ACC112 (cell line): ENCODE data around the gene SLC49A3.

ENCODE experiments used
- H2AFZ ChIP-seq: fragments of 200-600 bp; sonication (generic); one replicate; pipeline ENCODE4 v1.6.0; 2017; ENCODE audit warnings: antibody characterized with exemption, low read length; ENCODE audit not compliant: unreplicated experiment
- H3K27ac ChIP-seq: fragments of 200-600 bp; sonication (generic); 2 replicates; pipeline ENCODE4 v1.5.1; 2014; ENCODE audit warnings: low read depth, mild to moderate bottlenecking, antibody characterized with exemption, low read length, moderate library complexity
- H3K27me3 ChIP-seq: fragments of 200-600 bp; sonication (generic); 2 replicates; pipeline ENCODE4 v1.6.1; 2014; ENCODE audit warnings: mild to moderate bottlenecking, antibody characterized with exemption, low read length, moderate library complexity, mixed read lengths; ENCODE audit not compliant: insufficient read depth
- H3K36me3 ChIP-seq: fragments of 200-600 bp; sonication (generic); 2 replicates; pipeline ENCODE4 v1.6.1; 2016; ENCODE audit warnings: mild to moderate bottlenecking, antibody characterized with exemption, low read length, moderate library complexity, mixed read lengths; ENCODE audit not compliant: insufficient read depth
- H3K4me1 ChIP-seq: fragments of 200-600 bp; sonication (generic); one replicate; pipeline ENCODE4 v1.6.1; 2016; ENCODE audit warnings: low read length, mixed read lengths; ENCODE audit not compliant: insufficient read depth, unreplicated experiment, control insufficient read depth
- H3K4me3 ChIP-seq: fragments of 200-600 bp; sonication (generic); 2 replicates; pipeline ENCODE4 v1.5.1; 2014; ENCODE audit warnings: mild to moderate bottlenecking, low read depth, low read length
- H3K79me2 ChIP-seq: fragments of 200-600 bp; sonication (generic); one replicate; pipeline ENCODE4 v1.6.0; 2016; ENCODE audit warnings: low read length; ENCODE audit not compliant: control insufficient read depth, unreplicated experiment, insufficient read depth

SLC49A3 gene

DNA sequence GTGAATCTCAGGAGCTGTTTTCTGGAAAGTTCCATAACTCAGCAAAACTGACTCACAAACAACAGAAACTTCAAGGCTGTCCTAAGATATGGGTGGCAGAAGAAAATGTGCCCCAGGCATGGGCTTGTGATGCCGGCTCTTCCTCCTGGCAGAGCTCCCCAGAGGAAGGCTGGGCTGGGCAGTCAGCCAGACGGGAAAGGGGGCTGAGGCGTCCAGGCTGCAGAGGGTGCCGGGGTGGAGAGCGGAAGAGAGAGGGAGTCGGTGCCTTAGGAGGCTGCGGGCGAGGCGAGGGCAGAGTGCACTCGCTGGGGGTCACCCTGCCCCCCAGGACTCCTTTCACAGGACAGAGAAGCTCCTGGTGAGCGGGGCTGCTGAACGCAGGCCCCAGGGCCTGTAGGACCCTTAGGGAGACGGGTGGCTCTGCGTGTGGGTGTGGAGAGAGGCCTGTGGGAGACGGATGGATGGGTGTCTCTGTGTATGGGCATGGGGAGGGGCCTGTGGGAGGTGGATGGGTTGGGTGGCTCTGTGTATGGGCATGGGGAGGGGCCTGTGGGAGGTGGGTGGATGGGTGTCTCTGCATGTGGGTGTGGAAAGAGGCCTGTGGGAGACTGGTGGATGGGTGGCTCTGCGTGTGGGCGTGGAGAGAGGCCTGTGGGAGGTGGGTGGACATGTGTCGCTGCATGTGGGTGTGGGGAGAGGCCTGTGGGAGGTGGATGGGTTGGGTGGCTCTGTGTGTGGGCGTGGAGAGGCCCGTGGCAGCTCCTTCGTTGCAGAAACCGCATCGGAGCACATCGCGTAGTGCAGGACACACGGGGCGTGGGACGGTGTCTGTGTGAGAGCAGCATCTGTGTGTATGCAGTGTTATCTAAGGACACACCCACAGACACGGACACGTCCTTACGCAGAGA lies 32.6 kb upstream of the SLC49A3 start:
- H3K27ac ChIP-seq: no peak overlapping the region
- no peaks in the 10 kb centered on the region for H3K27me3 ChIP-seq
- H3K4me3 ChIP-seq: no peak overlapping the region
- no peaks in the 10 kb centered on the region for H3K36me3 ChIP-seq
- H3K79me2 ChIP-seq: peaks cover 65% of the 10 kb centered on the region
- no peak overlapping the region for H2AFZ ChIP-seq
- H3K4me1 ChIP-seq: peaks cover 8% of the 10 kb centered on the region

DNA sequence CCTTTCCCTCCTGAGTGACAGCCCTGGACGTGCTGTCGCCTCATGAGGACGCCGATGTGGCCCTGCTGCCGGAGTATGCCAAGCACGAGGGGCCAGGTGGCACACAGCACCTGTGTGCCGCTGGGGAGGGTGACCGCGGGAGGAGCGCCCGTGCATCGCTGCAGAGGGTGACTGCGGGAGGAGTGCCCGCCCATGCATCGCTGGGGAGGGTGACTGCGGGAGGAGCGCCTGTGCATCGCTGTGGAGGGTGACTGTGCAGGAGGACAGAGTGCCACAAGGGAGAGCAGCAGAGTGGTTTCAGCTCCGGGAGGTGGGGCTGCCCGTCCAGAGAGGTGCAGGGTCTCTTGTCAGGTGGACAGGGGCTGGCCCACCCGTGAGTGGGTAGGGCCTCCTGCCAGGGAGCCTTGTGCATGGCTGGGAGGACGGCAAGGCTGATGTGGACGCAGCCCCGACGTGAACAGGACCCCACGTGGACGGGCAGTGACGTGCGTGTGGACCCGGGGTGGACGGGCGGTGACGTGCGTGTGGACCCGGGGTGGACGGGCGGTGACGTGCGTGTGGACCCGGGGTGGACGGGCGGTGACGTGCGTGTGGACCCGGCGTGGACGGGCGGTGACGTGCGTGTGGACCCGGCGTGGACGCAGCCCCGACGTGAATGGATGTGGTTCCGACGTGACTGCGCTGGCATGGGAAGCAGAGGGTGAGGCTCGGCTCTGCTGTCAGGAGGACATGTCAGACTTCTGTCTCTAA lies 31.3 kb upstream of the SLC49A3 start:
- Histone ChIP-seq H3K4me3 (no peak overlapping the region), H3K27me3 (no peaks in the 10 kb centered on the region), H2AFZ (no peak overlapping the region), H3K4me1 (no peaks in the 10 kb centered on the region), H3K36me3 (no peaks in the 10 kb centered on the region), H3K27ac (no peak overlapping the region), H3K79me2 (peaks cover 58% of the 10 kb centered on the region)

DNA sequence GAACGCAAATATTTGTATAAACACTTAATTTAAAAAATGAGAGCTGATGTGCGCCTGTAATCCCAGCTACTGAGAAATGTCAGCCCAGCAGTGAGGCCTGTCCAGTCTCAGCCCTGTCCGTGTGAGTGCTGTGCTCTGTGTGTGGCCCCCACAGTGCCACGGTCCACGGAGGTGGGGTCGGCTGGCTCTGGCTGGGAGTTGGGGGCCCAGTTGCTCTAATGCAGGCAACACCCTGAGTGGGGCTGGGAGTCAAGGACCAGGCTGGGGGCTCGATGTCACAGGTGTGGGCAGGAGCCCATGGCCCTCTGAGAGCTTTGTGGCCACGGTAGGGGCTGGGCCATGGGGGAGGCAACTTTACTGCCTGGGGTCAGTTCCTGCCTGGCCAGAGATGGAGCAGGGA lies 29.5 kb upstream of the SLC49A3 start:
- H3K4me1 ChIP-seq: no peaks in the 10 kb centered on the region
- H3K4me3 ChIP-seq: no peak overlapping the region
- no peak overlapping the region for H2AFZ ChIP-seq
- H3K79me2 ChIP-seq: peaks cover 62% of the 10 kb centered on the region
- no peaks in the 10 kb centered on the region for H3K27me3 ChIP-seq
- H3K27ac ChIP-seq: no peak overlapping the region
- H3K36me3 ChIP-seq: no peaks in the 10 kb centered on the region

DNA sequence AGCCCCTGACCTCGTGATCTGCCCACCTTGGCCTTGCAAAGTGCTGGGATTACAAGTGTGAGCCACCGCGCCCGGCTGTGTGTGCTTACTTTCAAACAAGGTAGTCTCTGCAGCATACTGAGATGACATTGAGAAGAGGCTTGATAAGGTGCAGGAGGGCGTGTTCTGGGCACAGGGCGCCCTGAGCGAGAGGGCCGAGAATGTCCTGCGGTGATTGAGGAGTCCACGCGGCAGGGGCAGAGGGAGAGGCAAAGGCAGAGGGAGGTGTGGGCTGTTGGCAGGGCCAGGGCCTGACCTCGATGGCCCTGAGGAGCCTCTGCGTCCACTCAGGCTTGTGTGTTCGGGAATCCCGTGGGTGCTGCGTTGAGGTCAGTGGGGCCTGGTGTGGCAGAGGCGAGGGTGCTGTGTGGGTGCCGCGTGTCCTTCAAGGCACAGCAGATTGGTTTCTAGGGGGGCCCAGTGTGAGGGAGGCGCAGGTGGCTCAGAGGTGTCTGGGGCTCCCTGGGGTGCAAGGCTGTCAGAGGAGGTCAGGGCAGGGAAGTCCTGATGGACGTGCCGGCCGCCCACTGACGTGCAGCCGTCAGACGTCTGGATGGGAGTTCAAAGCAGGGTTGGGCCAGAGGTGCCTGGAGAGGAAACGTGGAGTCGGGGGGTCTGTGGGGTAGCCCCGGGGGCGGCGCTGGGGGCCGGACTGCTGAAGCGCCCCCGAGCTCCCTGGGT lies 28.8 kb upstream of the SLC49A3 start:
- Histone ChIP-seq H3K4me1 (no peaks in the 10 kb centered on the region), H3K36me3 (no peaks in the 10 kb centered on the region), H3K27ac (no peak overlapping the region), H2AFZ (no peak overlapping the region), H3K27me3 (no peaks in the 10 kb centered on the region), H3K79me2 (peaks cover 65% of the 10 kb centered on the region), H3K4me3 (no peak overlapping the region)

DNA sequence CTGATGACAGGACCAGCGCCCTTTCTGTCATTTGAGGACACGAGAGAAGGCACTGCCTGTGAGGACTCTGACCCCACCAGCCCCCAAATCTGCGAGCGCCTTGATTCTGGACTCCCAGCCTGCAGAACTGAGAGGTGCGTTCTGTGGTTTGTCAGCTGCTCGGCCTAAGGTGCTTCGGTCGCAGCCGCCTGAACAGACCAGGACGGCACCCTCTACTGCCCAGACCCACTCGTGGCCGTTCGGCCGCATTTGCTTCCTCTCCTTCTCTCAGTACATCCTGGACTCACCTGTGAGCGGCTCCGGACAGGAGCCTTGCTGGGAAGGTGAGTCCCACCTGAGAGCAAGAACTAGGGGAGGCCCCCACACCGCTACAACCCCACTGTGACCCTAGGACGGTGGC lies 25.1 kb upstream of the SLC49A3 start:
- Histone ChIP-seq H2AFZ (no peak overlapping the region), H3K27ac (no peak overlapping the region), H3K36me3 (no peaks in the 10 kb centered on the region), H3K4me1 (no peaks in the 10 kb centered on the region), H3K4me3 (no peak overlapping the region), H3K79me2 (peaks cover 73% of the 10 kb centered on the region), H3K27me3 (no peaks in the 10 kb centered on the region)

DNA sequence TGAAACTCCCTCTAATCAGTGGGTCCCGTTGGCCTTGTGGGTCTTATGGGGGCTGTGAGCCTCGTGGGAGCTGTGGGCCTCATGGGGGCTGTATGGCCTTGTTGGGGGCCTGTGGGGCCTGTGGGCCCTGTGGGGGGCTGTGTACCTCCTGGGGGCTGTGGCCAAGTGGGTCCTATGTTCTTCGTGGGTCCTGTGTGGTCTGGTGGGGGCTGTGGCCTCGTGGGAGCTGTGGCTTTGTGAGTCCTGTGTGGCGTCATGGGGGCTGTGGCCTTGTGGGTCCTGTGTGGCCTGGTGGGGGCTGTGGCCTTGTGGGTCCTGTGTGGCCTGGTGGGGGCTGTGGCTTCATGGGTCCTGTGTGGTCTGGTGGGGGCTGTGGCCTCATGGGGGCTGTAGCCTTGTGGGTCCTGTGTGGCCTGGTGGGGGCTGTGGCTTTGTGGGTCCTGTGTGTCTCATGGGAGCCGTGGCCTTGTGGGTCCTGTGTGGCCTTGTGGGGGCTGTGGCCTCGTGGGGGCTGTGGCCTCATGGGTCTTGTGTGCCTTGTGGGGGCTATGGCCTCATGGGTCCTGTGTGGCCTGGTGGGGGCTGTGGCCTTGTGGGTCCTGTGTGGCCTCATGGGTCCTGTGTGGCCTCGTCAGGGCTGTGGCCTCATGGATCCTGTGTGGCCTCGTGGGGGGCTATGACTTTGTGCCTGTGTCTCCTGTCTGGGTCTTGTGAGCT lies 24.1 kb upstream of the SLC49A3 start:
- no peaks in the 10 kb centered on the region for H3K36me3 ChIP-seq
- no peaks in the 10 kb centered on the region for H3K4me1 ChIP-seq
- H3K27me3 ChIP-seq: no peaks in the 10 kb centered on the region
- H3K4me3 ChIP-seq: no peak overlapping the region
- H3K27ac ChIP-seq: no peak overlapping the region
- H2AFZ ChIP-seq: no peak overlapping the region
- H3K79me2 ChIP-seq: peaks cover 77% of the 10 kb centered on the region

DNA sequence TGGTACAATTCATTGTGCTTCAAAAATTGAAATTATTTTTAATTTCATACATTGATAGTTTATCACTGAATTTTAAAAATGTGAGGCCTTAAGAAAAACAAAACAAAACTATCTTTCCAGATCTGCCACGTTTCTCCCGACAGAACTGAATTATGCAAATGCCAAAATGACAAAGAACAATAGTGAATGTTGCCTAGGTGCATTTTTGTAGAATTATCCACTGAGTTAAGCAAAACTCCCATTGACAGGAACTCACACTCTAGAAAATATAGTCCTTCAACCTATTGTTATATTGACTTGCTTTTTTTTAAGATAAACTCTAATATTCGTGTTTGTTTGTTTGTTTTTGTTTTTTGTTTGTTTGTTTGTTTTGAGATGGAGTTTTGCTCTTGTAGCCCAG lies 23.1 kb upstream of the SLC49A3 start:
- H3K36me3 ChIP-seq: no peaks in the 10 kb centered on the region
- no peaks in the 10 kb centered on the region for H3K27me3 ChIP-seq
- no peak overlapping the region for H3K27ac ChIP-seq
- no peak overlapping the region for H3K4me3 ChIP-seq
- peaks cover under 1% of the 10 kb centered on the region for H3K4me1 ChIP-seq
- H2AFZ ChIP-seq: no peak overlapping the region
- peaks cover 75% of the 10 kb centered on the region for H3K79me2 ChIP-seq

DNA sequence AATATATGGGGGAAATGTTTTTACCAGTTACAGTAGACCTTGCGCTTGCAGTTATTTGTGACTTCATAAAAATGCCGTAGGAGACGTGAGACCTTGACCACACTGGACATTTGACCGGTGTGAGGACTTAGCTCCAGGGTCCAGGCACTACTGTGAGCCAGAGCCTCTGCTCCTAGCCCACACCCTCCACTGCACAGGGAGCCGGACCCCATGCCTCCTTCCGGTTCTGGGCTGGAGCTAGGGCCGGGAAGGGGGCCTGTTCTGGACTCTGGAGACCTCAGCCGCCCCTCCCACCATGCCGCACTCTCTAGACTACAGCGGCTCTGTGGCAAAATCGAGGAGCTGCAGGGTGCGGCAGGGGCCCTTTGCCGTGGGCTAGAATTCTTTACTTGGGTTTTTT lies 22.0 kb upstream of the SLC49A3 start:
- Histone ChIP-seq H3K4me3 (no peak overlapping the region), H3K4me1 (peaks cover 4% of the 10 kb centered on the region), H3K27me3 (no peaks in the 10 kb centered on the region), H3K79me2 (peaks cover 83% of the 10 kb centered on the region), H3K27ac (no peak overlapping the region), H2AFZ (no peak overlapping the region), H3K36me3 (no peaks in the 10 kb centered on the region)

DNA sequence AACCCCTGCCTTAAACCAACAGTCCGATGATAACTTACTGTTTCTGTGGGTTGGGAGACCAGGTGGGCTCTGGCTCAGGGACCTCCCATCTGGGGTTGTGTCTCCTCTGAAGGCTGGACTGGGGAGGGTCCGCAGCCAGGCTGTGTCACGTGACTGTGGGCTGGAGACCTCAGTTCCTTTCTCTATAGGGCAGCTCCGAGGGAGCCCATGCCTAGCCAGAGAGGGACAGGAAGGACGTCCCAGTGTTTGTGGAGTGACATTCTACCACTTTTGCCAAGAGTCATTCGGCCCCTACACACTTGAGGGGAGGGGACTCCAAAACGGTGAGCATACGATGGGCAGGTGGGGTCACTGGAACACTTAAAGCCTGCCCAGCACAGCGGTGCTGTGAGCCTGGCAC lies 21.2 kb upstream of the SLC49A3 start:
- Histone ChIP-seq H2AFZ (no peak overlapping the region), H3K79me2 (peaks cover 83% of the 10 kb centered on the region), H3K4me1 (peaks cover 4% of the 10 kb centered on the region), H3K27ac (no peak overlapping the region), H3K27me3 (no peaks in the 10 kb centered on the region), H3K36me3 (no peaks in the 10 kb centered on the region), H3K4me3 (no peak overlapping the region)

DNA sequence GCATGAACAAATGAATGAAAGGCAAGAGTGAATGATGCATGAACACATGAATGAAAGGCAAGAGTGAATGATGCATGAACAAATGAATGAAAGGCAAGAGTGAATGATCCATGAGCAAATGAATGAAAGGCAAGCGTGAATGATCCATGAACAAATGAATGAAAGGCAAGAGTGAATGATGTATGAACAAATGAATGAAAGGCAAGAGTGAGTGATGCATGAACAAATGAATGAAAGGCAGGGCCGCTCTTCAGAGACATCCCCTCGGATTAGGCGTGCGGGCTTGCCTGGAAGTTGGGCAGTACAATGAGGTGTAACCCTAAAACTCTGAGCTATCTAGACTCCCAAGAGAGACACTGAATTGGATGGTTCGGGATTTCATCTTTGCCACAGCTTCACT lies 20.4 kb upstream of the SLC49A3 start:
- Histone ChIP-seq H3K27me3 (no peaks in the 10 kb centered on the region), H2AFZ (no peak overlapping the region), H3K36me3 (no peaks in the 10 kb centered on the region), H3K4me1 (peaks cover 4% of the 10 kb centered on the region), H3K4me3 (no peak overlapping the region), H3K27ac (no peak overlapping the region), H3K79me2 (peaks cover 75% of the 10 kb centered on the region)
